GM18507 (cell line): Measurements from ENCODE around the gene USP13.
"Not testable (repeated sequence)": the region's sequence is repeated elsewhere in the genome, so short reads cannot be mapped to it uniquely, and the experiment has no call there.

ENCODE experiments used
- DNase-seq: peaks from one replicate; pipeline ENCODE4 v3.0.0; 2011; ENCODE audit warnings: low read depth; ENCODE audit not compliant: insufficient read length; ENCODE audit errors: extremely low spot score
- FAIRE-seq: peaks from 2 replicates; lab custom pipeline; 2011; peaks lifted over from hg19 to GRCh38; lab: Jason Lieb, UNC

Gene USP13

DNA sequence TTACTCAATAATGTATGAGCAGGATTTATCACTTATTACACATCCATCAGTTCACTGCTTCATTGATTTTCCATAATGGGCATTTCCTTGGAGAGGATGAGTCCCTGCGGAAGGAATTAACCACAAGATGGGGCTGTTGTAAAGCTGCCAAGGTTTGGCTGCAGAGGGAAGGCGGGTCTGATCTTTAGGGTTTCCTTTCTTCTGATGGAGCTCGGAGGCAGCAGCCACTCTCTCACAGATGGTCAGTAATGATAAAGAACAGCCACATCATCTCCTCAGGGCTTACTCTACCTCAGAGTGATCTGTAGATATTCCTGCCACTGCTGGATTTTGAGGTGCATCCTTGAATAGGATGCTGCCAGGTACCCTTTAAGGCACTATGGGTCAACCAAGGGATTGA lies 115.2 kb downstream of the USP13 start:
- no peak for DNase-seq
- no peak for FAIRE-seq

DNA sequence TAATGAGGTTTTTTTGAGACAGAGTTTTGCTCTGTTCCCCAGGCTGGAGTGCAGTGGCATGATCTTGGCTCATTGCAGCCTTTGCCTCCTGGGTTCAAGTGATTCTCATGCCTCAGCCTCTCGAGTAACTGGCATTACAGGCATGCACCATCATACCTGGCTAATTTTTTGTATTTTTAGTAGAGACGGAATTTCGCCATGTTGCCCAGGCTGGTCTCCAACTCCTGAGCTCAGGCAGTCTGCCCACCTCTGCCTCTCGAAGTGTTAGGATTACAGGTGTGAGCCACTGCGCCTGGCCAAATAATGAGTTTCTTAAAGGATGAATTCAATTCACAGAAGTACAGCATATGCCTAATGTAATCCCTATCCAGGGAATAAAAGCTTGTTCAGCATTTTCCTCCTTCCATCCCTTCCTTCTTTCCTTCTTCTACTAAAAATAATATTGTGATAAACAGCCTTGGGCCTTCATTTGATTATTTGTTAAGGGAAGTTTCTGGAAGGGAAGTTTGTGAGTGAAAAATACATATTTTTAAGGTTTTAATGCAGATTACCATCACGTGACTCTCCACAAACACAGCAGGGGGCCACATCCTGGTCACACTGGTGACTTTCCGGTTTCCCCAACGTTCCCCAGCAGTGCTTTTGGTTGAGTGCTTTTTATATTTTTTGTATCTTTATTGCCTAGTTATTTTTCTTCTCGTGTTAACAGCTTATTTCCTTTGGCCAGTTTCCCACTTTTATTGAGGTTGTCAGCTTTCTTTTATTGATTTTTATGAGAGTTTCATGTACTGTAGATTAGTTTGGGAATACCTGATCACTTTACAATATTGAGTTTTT lies 116.8 kb downstream of the USP13 start:
- DNase-seq (no peak), FAIRE-seq (no peak)

- no peak for FAIRE-seq
- DNase-seq = no peak
Measured at GRCh38 chr3:179771797-179772196, 119.0 kb downstream of the USP13 start.

DNA sequence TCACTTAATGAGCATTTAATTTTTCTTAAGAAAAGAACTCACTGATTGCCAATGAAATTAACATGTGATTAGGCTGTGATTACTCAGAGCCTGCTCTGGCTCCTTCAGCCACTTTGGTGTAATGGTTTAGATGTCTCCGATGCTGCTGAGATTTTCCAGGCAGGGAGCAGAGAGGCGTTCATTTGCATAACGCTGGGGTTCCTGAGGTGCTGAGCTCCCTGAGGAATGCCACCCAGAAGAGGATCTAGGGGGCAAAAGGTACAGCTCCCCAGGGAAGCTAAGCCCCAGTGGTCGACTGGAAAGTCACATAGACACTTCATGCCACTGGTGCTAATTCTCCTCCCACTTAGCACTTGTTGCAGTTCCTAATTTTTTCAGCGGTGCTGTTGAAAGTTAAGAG lies 119.5 kb downstream of the USP13 start:
- DNase-seq = no peak
- FAIRE-seq = no peak

- no peak for DNase-seq
- no peak for FAIRE-seq
Measured at GRCh38 chr3:179775416-179776122, 122.7 kb downstream of the USP13 start.

DNA sequence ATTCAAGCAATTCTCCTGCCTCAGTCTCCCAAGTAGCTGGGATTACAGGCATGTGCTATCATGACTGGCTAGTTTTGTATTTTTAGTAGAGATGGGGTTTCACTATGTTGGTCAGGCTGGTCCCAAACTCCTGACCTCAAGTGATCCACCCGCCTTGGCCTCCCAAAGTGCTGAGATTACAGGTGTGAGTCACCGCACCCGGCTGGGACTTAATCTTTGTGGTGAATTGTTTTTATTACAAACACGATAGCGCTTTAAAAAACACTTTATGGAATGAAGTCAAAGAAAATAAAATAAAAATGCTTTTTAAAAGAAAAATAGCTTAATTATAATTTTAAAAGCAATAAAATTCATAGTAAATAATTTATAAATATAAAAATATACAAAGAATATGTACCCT lies 130.0 kb downstream of the USP13 start:
- DNase-seq, FAIRE-seq: not testable (repeated sequence)

DNA sequence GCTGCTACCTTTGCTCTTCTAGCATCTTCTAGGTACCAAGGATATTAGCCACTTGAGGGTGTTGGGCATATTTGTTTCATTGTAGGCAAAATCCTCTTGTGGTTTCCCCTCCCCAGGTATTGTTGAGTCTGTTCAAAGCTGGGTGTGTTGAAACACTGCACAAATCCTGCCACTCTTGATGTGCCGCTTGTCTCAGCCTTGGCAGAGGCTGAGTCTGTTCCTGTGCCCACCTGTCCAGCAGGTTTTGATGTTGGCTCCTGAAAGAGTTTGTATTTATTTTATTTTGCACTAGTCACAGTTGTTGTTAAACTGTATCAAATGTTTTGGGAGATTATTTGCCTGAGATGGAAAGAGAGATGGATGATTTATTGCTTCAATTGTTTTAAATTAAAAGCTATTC lies 136.2 kb downstream of the USP13 start:
- FAIRE-seq = no peak

DNA sequence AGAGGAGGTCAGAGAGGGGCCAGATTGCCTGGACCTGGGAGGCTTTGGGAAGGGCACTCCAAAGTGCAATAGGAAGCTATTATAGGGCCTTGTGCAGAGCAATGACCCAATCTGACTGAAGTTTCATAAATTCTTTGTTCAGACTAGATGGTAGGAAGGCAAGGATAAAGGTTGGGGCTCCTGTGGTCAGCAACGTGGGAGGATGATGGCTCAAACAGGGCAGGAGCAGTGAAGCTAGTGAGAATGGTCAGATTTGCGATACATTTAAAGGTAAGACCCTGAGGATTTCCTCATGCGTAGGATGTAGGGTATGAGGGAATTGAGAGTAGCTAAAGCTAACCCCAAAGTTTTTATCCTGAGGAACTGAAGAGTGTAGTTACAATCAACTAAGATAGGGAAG lies 139.0 kb downstream of the USP13 start:
- FAIRE-seq (no peak), DNase-seq (no peak)

More for the DNA sequence above, 136.2 kb downstream of the USP13 start:
- DNase-seq = no peak

GRCh38 chr3:179794355-179794754 lies 141.5 kb downstream of the USP13 start:
- no peak for FAIRE-seq
- no peak for DNase-seq

GRCh38 chr3:179796421-179796820 lies 143.6 kb downstream of the USP13 start:
- DNase-seq (no peak), FAIRE-seq (no peak)

DNA sequence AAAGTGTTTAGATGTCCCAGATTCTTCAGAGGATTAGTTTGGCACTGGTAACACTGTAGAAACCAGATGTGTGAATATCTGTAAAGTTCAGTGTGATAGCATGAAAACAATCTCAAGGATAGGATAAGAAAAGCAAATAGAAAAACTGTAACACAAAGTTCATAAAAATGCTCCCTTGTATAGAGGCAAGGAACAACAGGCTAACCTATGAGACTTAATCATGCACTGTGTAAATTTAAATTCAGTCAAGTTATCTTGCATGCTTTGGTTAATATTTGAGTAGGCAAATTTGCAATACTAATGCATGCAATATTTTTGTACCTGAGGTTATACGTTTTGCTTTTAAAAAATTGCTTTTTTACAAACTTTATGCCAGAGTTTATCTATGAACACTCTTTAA lies 144.4 kb downstream of the USP13 start:
- FAIRE-seq = no peak

GRCh38 chr3:179801263-179801662 lies 148.4 kb downstream of the USP13 start:
- no peak for DNase-seq

More for the DNA sequence above, 144.4 kb downstream of the USP13 start:
- no peak for DNase-seq

GRCh38 chr3:179801856-179802255 lies 149.0 kb downstream of the USP13 start:
- no peak for FAIRE-seq

More at GRCh38 chr3:179801263-179801662, 148.4 kb downstream of the USP13 start:
- no peak for FAIRE-seq

DNA sequence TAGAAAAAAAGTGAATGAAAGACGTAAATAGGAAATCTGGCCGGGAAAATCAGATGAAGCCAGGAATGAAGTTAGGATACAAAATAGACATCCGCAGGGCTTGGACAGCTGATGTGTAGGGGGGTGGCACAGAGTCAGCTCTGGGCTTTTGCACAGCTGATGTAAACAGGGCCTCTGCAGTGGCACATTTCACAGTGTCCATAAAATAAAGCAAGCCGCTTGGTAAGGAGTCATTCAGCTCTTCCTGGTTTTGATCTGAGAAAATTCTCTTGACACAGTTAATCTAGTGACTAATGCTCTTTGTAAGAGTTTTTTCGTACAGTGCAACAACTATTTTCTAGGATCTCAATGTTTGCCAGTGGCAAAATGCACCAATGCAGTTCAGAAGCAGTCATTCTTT lies 153.3 kb downstream of the USP13 start:
- DNase-seq (no peak), FAIRE-seq (no peak)

More at GRCh38 chr3:179801856-179802255, 149.0 kb downstream of the USP13 start:
- no peak for DNase-seq

DNA sequence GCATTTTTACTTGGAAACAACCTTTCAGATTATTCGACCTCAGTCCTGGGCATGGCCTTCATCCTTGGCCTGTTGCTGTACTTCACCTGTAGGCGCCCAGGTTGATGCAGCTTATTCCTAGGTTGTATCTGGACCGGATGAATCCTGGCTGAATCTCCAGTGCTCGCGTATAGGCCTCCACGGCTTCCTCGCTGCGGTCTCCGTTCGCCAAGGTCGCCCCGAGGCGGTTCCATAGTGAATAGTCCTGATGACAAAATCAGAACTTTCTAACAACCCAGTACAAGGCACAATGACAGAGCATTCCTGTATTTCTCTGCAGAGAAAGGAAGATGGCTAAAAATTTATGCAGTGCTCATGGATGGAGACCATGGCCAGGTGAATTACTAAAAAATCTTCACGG lies 154.7 kb downstream of the USP13 start:
- FAIRE-seq = no peak
- DNase-seq = no peak

DNA sequence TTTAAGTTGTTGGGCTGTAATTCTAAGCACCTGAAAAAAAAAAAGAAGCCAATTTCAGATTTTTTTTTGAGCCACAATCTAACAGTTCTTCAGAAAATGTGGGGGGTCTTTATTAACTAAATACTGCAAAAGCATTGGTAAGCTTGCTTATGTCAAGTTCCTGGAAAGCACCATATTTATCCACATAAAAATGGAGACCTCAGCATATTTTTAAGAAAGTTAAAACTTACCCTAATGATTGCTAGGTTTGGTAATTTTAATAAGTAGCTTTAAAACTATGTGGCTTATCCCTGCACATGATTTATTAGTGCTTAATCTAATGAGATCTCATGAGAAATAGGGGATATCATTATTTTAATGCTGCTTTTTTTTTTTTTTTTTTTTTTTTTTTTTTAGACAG lies 156.8 kb downstream of the USP13 start:
- no peak for DNase-seq
- FAIRE-seq = no peak

DNA sequence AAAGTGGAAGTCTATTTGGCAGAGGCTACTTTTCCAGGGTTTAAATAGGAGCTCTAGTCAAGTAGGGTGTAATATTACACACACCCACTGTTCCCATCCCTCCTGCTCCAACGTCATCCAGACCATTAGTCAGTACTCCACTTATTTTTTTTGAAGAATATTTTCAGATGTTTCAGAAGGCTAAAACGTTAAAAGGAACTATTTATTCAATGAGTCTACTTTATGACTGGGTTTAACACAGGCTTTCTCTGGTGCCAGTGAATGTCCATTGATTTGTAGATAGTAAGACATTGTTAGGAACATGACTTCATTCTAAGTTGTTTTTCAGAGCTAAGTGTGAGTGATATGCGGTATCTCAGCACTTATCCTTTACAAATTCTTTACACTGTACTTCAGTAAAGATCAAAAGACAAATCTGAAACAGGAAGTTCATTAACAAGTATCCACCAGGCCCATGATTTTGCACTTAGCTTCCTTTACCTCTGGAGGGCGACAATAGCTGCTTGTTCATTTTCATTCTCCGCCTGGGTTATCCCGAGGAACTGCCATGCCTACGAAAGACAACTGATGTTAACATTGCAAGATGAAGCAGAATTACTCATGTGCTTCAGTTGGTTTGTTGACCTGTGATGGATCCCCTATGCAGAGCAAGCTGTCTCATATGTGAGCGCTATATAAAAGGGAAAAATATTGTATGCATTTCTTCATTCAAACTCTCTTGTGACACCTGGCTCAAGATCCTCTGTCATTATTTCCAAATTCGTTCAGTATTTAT lies 158.7 kb downstream of the USP13 start:
- DNase-seq = peak; percentile 2
- FAIRE-seq = peak; percentile 89

DNA sequence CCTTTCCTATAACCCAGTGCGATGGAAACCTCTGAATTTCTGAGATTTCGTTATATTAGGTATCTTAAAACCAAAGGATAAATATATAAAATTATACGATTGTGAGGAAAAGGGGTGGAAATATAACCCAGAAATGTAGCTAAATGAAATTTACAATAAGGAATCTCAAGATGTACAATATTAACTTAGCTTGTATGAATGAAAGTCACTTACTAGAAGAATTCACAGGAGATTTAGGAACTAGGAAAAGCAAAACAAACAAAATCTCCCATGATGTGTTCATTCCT lies 159.2 kb downstream of the USP13 start:
- DNase-seq (no peak), FAIRE-seq (no peak)

GRCh38 chr3:179819379-179819778 lies 166.5 kb downstream of the USP13 start:
- no peak for FAIRE-seq
- no peak for DNase-seq

DNA sequence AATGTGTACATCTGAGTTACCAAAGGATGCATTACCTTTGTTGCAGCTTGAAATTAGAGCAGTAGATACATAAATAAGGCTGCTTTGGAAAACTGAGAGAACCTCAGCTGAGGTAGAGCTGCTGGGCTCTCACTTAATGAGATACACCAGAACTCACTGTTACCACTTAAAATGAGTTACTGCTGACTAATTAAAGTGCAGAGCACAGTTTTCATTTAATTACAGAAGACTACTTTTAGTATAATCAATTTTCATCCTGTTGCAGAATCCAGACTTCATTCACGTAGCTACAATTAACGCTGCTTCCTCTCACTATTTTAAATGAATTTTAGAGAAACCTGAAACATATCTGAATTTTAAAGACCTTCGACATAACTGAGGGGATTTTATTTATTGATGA lies 169.5 kb downstream of the USP13 start:
- FAIRE-seq = no peak
- no peak for DNase-seq
